Stromal cell of bone marrow (primary cell): ENCODE results near the gene BRME1.

Experiments
- DNase-seq: peaks from one replicate; pipeline ENCODE4 v3.0.0-alpha.2; 2012; ENCODE audit warnings: low read depth

The BRME1 gene

DNA sequence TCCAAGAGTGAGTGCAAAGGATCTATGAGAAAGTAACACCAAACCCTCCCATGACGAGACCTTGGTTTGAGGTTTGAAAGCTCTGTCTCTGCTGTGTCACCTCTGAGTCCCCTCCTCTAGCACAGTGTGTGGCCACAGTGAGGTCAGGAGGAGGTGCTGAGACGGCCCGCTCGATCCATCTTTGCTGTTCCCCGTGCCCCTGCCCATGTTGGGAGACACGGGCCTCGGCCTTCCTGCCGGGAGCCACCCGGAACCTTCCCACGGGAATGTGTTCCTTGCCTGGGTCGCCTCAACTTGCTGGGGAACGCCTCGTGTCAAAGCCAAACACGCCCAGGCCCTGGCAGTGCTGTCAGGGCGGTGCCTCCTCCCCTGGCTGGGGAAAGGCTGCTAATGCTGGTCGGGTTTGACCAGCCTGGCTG, 18.9 kb downstream of the BRME1 start:
- DNase-seq = no peak

DNA sequence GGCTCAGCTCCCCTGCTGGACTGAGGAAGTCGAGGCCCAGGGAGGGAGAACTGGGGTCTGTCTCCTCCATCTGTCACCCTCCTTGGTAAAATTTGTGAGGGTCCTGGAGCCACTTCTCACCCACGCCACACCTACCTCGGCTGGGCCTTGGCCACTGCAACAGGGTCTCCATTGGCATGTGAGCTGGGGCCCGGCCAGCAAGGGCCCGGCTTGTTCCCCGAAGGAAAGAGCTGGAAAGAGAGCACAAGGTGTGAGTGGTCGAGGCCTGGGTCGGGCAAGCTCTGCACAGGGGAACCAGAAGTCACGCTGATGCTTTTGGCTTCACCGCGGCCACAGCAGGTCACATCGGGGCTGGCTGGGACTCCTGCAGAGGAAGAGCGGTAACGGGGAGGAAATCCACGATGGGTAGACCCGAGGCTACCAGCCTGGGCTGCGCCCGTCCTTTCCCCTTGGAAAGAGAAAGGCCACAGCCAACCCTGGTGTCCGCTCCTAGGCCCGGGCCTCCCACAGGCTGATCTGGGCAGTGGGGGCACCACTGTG, 20.0 kb downstream of the BRME1 start:
- no peak for DNase-seq

DNA sequence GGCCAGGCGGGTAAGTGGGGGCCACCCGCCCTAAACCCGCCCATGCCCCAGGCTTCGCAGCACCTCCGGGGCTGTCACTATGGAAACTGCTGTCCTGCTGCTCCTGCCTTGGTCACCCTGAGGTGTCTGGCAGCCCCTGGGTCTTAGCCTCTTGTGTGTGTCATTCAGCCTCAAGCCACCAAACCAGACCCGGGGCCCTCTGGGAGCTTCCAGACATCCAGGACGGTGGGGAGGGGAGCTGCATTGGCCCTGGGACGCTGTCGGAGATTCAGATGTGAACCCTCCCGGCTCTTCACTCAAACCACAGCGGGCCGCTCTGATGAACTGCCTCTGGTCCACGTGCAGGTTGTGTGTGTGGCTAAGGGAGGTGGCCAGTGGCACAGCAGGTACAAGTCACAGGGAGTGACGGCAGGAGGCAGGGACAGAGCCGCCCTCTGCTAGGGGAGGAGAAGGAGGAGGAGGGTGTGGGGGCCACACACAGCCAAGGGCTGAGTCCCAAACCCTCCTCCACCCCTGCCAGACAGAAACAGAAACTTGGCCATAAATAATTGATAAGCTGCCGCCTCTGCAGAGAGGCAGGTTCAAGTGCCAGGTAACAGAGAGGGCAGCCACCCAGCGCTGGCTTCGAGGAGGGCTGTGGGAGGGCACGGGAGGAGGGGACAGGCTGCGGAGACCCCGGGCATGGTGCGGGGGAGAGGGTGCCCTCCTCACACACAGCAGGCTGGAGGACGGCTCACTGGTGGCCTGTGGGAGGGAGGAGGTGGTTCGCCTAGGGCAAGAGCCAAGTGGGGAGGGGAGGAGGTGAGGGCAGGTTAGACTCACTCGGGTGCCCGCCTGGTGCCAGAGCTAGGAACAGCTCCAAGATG, 21.0 kb downstream of the BRME1 start:
- no peak for DNase-seq

DNA sequence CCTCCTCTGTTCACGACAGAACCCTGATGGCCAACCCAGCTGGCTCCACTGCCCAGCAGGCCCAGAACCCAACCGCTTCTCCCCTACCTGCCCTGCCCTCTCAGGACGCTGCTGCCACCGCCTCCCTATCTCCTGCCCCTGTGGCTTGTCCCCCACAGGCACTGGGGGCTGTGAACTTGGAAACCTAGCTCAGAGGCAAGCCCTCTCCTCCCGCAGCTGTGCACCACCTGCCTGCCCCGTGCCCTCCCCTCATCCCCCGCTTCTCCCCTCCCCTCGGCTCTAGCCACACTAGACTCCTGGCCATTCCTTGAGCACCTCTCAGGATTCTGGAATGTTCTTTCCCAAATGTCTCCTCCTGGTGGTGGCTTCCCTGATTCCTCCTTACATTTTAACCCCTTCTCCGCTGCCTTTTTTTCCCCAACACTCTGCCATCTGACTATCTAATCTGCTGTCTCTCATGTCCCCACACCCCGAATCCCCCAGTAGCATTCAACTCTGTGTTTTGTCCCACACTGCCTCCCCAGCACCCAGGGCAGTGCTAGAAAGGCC, 22.3 kb downstream of the BRME1 start:
- DNase-seq = no peak

DNA sequence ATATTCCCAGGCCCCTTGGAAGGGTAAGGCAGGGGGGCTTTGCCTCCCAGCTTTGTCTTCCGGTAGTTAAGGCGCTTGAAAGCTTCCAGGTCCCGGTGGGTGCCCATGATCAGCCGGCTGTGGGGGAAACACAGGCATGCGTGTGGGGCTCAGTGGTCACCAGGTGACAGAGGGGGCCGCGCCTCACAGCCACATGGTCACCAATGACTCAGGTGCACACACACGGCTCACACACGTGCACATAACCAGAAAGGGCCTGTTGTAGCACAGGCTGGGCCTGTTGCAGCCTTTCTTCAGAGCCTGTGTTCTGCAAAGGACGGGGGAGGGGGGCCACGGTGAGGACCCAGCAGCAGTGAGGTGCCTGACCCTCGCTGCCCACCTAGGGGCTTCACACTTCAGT, 23.1 kb downstream of the BRME1 start:
- no peak for DNase-seq

DNA sequence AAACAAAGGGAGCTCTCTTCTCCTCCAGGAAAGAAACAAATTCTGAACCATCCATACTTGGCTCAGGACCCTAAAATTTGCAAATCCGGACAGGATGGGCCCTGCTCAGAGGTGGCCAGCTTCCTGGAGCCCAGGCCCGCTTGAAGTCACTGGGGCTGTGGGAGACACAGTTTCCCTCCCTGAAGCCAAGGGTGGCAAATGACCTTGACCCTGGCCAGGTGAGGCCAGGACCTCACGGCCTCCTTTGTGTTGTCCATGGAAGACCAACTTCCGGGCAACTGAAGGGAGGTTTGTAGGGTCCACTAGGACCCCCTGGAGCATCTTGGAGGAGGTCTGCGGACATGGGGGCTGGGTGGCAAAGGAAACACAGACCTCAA, 23.5 kb downstream of the BRME1 start:
- DNase-seq = no peak

DNA sequence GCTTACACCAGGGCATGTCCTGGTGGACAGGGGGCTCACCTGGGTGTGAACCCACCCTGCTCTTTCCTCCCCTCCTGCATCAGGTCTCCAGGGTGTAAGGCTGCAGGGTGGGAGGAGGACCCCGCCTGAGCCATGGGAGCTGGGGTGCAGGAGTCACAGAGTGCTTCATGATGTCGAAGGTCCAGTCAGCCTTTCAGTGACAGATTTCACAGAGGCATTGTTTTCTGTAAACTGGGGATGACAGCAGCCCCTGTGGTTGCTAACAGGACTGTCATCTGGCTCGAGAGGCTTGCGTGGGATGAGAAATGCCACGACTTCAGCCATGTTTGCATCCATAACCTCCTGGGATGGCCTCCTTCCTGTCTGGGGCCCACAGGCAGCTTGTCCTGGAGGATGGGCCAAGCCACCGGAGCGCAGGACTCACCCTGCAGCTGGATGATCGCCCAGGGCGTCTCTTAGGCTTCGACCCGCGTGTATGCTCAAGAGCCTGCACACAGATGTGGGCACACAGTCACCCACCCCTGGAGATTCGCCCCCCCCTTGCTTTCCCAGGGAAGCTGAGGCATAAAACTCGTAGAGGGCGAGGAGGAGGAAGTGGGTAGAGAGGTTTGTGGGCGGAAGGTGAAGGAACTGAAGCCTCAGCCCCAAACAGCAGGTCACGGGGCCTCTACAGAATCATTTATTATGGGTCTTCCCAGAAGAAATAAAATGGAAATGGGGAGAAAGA, 24.1 kb downstream of the BRME1 start:
- DNase-seq = peak; percentile 41

DNA sequence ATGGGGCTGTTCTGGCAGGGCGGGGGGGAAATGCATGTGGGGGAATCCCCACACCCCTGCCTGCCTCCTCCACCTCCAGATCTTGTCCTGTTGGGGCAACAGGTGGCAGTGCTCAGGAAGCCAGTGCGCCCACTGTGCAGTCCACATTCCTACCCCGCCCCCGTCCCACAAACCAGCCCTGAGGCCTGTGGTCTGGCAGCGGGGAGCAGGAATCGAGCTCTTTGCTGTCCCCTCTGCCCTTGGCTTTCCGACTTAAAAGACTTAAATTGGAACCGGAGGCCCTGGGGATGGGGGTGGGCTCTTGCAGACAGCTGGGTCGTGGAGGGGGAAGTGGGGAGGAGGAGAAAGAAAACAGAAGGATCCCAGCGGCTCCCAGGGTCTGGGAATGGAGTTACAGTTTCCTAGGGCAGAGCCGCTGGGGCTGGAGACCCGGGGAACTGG, 24.6 kb downstream of the BRME1 start:
- DNase-seq = no peak

DNA sequence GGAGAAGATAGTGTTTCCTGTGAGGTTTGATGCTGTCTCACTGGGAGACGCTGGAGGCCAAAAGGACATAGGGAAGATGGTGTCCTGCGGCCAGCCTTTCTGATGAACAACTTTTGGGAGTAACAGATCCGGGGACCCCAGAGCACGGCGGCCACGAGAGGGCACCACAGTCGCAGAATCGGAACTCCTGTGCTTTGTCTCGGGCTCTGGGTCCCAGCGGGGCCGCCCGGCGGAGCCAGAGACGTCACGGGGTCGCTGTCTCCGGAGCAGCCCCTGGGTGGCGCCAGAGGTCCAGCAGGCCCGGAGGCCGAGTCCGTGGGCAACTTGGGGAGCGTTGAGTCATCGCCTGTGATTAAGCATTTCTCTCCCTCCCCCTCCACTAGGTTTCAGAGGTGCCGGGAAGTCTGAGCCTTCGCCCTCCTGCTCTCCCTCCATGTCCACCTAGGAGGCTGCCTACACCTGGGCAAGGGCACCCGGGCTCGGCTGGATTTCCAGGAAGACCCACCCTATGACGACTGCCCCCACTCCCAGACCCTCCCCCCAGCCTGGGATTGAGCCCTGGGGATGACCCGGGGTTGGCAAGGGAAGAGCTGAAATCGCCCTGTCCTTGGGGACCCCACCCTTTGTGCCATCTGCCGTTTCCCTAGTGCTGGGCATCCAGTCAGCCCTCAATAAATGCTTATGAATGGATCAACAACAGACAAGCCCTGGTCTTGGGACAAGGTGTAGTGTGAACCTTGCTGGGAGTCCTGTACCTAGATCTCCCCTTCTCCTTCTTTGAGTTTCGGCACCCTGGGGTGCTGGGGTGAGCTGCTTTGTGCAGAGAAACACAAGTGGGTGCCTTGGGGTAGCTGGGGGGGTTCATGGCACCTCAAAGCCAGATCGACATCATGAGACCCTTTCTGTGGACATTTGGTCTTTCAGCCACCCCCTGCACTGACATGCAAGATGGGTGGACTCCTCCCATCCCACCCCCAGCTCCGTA, 25.6 kb downstream of the BRME1 start:
- peak; percentile 90 for DNase-seq

DNA sequence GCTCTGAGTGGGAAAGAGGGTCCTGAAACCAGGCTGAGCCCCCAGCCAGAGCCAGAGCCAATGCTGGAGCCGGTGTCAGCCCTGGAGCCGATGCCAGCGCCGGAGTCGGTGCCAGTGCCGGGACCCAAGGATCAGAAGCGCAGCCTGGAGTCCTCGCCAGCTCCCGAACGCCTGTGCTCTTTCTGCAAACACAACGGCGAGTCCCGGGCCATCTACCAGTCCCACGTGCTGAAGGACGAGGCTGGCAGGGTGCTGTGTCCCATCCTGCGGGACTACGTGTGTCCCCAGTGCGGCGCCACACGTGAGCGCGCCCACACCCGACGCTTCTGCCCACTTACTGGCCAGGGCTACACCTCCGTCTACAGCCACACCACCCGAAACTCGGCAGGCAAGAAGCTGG, 28.6 kb downstream of the BRME1 start:
- no peak for DNase-seq

DNA sequence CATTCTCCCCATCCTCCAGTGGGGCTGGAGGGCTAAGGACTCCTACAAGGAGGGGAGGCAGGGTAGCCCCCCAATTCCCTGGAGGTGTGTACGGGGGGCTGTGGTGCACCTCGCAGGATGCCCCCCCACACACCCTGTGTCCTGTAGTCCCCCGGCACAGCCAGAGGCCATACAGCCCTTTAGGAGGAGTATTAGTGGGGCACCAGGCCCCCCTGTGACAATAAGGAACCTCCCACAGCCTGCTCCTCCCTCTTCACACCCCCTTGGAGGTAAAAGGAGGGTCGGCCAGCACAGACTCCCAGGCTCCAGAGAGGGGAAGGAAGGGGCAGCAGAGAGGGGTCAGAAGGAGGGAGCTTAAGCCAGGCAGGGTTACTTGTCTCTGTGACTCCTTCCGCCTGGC, 29.1 kb downstream of the BRME1 start, which contains the start of gene NANOS3:
Gene NANOS3 (plus strand): TSS at position 301 of the 400 bp plus-strand sequence. CDS start 115 bp downstream, outside the sequence.
- no peak for DNase-seq

DNA sequence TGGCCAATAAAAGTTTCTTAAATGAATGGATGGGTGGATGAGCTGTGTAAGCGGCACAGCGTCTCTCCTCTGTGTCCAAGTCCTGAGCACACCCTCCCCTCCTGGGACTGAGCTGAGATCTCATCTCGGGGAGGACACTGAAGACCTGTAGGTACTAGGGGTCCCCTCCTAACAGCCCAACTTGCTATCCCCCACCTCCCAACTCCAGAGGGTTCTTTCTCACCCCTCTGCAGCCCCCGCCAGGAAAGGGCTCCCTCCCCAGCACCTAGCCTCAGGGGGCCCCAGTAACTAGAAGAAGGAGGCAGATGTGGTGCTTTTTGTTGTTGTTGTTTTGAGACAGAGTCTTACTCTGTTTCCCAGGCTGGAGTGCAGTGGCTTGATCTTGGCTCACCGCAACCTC, 30.1 kb downstream of the BRME1 start:
- DNase-seq = no peak

DNA sequence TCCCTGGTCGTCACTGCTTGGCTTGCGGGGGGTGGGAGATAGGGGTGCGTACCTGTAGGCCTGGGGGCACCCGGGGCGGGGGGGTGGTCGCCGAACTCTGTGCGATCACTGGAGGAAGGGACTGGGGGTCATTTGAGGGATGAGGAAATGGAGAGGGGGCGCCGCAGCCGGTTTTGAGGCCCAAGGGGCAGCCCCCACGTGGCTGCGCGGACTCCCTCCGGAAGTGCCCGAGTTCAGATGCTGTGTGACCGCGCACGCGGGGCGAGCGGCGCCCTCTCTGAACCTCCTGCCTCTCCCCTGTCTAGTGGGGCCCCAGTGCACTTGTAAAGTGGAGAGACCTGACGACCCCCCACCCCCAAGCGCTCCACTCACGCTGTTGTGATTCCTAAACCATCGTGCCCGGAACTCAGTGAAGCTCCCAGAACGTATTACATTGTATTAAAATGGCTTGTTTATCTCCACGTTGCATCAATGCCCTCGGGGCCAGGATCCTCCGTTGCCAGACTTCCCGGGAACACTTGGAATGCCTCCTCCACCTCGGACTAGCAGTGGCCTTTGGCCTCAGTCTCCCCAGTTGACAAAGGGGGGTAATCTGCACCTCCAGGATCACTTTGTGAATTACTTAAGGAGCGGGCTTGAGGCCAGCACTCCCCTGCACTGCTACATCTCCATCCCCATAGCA, 31.9 kb downstream of the BRME1 start:
- no peak for DNase-seq

DNA sequence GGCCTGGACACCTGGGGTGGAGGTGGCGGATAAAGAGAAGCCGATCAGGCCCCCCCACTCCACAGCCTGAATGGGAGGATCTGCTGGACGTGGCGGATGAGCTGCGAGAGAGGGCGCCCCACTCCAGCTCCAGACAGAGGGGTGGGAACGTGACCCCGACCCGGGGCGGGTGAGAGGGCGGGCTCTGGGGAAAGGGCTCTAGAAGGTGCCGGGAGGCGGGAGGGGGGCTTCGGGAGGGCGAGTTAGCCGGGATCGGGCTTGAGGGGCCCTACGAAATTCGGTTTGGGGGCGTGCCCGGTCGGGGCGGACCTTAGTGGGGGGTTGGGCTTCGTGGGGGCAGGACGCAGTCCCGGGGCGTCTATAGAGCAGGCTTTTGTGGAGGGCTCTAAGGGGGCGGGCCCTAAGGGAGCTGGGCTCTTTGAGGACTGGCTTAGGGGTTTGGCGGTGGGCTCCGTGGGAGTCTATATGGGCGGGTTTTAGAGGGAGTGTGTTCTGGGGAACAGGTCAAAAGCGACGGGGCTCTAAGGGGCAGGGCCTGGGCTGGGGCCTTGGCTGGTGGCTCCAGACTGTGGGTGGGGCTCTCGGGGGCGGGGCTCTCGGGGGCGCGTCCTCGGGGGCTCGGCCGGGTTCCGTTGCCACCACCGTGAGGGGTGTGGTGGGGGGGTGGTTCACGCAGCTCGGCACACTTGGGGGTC, 33.1 kb downstream of the BRME1 start:
- DNase-seq = no peak

DNA sequence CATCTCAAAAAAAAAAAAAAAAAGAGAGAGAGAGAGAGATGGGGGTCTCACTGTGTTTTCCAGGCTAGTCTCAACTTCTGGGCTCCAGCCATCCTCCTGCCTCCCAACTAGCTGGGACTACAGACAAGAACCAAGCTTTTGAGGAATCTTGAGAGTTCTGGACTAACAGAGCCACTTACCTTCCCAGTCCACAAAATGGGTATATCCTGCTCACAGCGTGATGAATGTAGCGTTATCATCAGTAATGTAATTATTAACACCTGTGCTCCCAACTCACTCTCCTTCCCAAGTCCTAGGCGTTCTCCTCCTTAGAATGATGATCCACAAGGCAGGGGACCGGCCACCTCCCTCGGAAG, 33.6 kb downstream of the BRME1 start:
- DNase-seq = no peak

DNA sequence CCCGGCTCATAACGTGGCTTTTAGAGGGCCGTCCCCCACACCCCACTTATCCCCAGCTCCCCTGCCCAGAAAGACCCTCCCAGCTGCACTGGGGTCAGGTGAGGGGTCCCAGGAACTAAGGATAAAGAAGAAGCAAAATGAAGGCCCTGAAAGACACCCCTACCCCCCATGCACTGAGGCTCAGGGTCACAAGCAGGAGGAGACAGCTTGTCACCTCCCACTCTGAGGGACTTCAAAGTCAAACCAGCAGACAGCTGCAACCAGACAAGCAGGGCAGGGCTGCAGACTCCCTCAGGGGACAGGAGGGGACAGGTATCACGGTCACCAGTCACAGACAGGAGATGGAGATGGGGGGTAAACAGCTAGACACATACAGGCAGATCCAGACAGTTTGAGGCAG, 35.0 kb downstream of the BRME1 start:
- no peak for DNase-seq

DNA sequence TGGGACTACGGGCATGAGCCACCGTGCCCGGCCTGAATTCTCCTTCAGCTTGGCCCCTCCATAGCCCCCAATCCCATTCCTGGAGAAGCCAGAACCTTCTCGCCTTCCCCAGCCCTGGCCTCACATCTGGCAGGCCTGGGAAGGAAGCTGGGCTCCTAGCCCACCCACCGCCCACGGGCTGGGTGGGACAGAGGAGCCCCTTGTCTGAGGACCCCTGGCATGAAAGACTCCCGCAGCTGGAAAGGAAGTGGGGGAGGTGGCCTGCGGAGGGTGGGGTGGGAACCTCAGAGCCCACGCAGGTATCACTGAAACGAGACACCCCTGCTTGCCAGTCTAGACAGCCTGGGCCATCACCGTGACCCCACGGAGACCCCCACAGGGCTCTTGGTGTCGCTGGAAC, 36.6 kb downstream of the BRME1 start:
- DNase-seq = no peak

DNA sequence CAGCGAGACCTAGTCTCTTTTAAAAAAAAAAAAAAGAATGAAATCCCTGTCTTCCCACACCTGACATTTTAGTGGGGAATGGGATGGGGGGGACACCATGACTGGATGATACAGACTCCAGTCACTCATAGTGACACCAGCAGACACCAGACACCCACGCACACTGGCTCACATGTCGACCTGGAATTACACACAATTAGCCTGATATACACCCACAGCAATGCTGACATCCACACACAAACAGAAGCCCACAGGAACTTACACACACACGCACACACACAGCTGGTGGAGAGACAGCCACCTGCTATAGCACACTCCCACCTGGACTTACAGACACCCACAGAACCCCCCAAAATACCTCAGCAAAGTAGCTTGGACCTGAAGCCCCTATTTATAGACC, 37.3 kb downstream of the BRME1 start:
- no peak for DNase-seq

DNA sequence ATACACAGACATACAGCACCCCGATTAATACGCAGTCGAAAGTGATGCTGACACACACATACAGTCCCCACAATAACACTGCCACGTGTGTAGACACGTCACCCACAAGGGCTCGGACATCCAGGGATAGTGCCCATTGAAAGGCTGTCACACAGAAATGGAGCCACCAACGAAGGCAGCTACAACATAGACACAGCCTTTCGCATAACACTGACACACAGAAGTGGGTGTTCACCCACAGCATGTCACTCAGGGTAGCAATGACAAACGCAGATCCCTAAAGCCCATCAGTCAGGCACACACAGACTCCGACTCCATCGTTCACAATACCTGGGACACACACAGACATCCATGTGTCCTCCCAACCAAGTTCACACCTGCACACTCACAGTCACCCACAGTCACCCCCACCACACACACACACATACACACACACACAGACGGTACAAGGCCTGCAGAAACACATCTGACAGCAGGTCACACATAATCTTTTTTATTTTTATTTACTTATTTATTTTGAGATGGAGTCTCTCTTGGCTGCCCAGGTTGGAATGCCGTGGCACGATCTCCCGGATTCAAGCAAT, 39.4 kb downstream of the BRME1 start:
- DNase-seq = no peak
